Skeletal muscle tissue (tissue), 4 donors: ENCODE data around the gene PGR. TPM values are rescaled to one million over a fixed set of nuclear protein-coding genes. Genes with fewer than 3 reads are reported as not detected.

Experiments
- H3K27ac ChIP-seq: one replicate; pipeline ENCODE4 v1.7.0; 2013; ENCODE audit warnings: mild to moderate bottlenecking, low read depth, low read length, inconsistent platforms
- H3K27me3 ChIP-seq, 3 donors: one replicate each; pipeline ENCODE4 v1.7.0; 2013; ENCODE audit warnings: low read length in 3 of 3; ENCODE audit not compliant: control insufficient read depth in 3 of 3, insufficient read depth in 3 of 3
- H3K36me3 ChIP-seq, 3 donors: one replicate each; pipeline ENCODE4 v1.7.0; 2013; ENCODE audit warnings: low read length in 3 of 3; ENCODE audit not compliant: control insufficient read depth in 3 of 3, insufficient read depth in 3 of 3
- H3K4me1 ChIP-seq, 3 donors: one replicate each; pipeline ENCODE4 v1.7.0; 2013; ENCODE audit warnings: low read length in 3 of 3, mild to moderate bottlenecking in 3 of 3; ENCODE audit not compliant: control insufficient read depth in 3 of 3, insufficient read depth in 3 of 3
- H3K4me3 ChIP-seq, 3 donors: one replicate each; pipeline ENCODE4 v1.7.0; 2013; ENCODE audit warnings: low read length in 3 of 3
- H3K9ac ChIP-seq, 3 donors: one replicate each; pipeline ENCODE4 v1.7.0; 2013; ENCODE audit warnings: low read length in 3 of 3, mild to moderate bottlenecking in 3 of 3, moderate library complexity in 2 of 3, low read depth in 1 of 3
- H3K9me3 ChIP-seq, 3 donors: one replicate each; pipeline ENCODE4 v1.7.0; 2013; ENCODE audit warnings: low read length in 3 of 3; ENCODE audit not compliant: control insufficient read depth in 3 of 3
- total RNA-seq: library from RNA; depleted of rRNA; stranded (reverse); fragments of >200 nt; gene quantifications from one replicate; pipeline ENCODE4 v1.2.3, GENCODE V29; 2014
- donor health status: Osteomylitis.

Gene PGR
- total RNA-seq, 1 donor from 2014 or later, result not detected

GRCh38 chr11:100991541-100991940 lies 138.1 kb downstream of the PGR start:
- H3K9me3 ChIP-seq, result no peaks in the 10 kb centered on the region
- H3K9ac ChIP-seq, result no peak overlapping the region
- H3K4me3 ChIP-seq, result no peak overlapping the region

GRCh38 chr11:100990931-100991330 lies 138.7 kb downstream of the PGR start:
- H3K27me3 ChIP-seq, result no peaks in the 10 kb centered on the region
- no peak overlapping the region for H3K9ac ChIP-seq
- H3K4me1 ChIP-seq, result no peaks in the 10 kb centered on the region
- peaks cover 0 to 4% (median 0%) of the 10 kb centered on the region in 3 donors for H3K36me3 ChIP-seq
- H3K9me3 ChIP-seq, result no peaks in the 10 kb centered on the region
- H3K27ac ChIP-seq, result no peak overlapping the region
- H3K4me3 ChIP-seq, result no peak overlapping the region

More at GRCh38 chr11:100991541-100991940, 138.1 kb downstream of the PGR start:
- Histone ChIP-seq H3K27ac (no peak overlapping the region), H3K4me1 (no peaks in the 10 kb centered on the region), H3K27me3 (no peaks in the 10 kb centered on the region), H3K36me3 (no peaks in the 10 kb centered on the region)

- Histone ChIP-seq H3K4me3 (no peak overlapping the region), H3K4me1 (no peaks in the 10 kb centered on the region), H3K9ac (no peak overlapping the region), H3K36me3 (peaks cover 0 to 4% (median 0%) of the 10 kb centered on the region in 3 donors), H3K27ac (no peak overlapping the region), H3K27me3 (no peaks in the 10 kb centered on the region), H3K9me3 (no peaks in the 10 kb centered on the region)
These were observed 144.9 kb downstream of the PGR start for GRCh38 chr11:100984668-100985067.

DNA sequence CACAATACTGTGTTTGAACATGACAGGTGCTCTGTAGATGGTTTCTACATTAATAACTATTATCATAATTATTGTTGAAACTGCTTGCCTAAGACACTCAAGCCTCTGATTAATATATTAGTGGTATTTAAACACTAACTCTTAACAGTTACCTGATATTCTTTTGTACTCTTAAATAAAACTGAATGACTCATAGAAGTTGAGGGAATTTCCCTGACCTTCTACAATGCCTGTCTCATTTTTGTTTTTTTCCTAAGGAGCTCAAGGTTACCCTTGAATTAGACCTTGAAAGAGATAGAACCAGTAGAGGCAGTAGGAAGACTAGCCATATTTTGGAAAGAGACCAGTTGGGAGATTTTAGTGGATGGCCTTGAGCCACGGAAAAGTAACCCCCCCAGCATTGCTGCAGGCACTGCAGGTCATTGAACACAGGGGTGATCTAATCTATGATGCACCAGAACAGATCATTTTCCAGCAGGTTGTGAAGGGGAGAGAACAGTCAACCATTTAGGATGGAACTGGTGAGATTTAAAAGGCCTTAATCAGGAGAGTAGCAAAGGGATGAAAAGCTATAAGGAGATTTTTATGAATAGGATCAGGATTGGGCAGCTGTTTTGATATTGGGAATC lies 148.3 kb downstream of the PGR start:
- no peak overlapping the region for H3K9ac ChIP-seq
- H3K27me3 ChIP-seq, result no peaks in the 10 kb centered on the region
- no peaks in the 10 kb centered on the region for H3K4me1 ChIP-seq
- no peak overlapping the region for H3K4me3 ChIP-seq
- no peaks in the 10 kb centered on the region for H3K9me3 ChIP-seq
- peaks cover 0 to 17% (median 13%) of the 10 kb centered on the region in 3 donors for H3K36me3 ChIP-seq
- H3K27ac ChIP-seq, result no peak overlapping the region

DNA sequence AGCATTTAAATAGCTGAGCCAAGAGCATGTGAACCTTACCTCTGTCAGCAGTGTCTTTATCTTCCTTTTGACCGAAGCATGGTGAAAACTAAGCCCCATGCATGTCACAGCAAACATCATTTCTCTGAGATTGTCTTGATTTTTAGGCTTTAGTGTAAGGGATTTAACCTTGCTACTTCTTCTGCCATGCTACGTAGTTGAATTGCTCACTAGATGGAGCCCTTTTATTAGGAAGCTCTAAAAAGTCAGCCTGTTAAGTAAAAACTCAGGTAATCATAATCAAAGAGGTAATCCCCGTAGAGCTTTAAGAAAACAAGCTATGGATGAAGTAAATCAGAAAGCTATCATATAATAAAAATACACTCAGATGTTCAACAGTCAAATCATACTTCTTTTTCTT lies 149.5 kb downstream of the PGR start:
- Histone ChIP-seq H3K9me3 (no peaks in the 10 kb centered on the region), H3K4me3 (no peak overlapping the region), H3K36me3 (peaks cover 7 to 20% (median 18%) of the 10 kb centered on the region in 3 donors), H3K27ac (no peak overlapping the region), H3K9ac (no peak overlapping the region), H3K4me1 (no peaks in the 10 kb centered on the region), H3K27me3 (no peaks in the 10 kb centered on the region)
